Thoracic aorta (tissue), 2 donors: Measurements from ENCODE around the gene CYTH1. TPM values are rescaled to one million over a fixed set of nuclear protein-coding genes. Genes with fewer than 3 reads are reported as not detected.

Experiments used
- ATAC-seq: fragments of 150-250 bp; one replicate; pipeline ENCODE4 v1.8.0; 2017; ENCODE audit warnings: low read depth; ENCODE audit not compliant: insufficient number of reproducible peaks, low FRiP score
- DNase-seq: peaks from one replicate; pipeline ENCODE4 v3.0.0-alpha.2; 2020; ENCODE audit warnings: low spot score
- H3K27ac ChIP-seq, 2 donors: fragments of 200-600 bp; sonication (generic); 1 replicate in 1 of 2; 2 replicates in 1 of 2; pipeline ENCODE4 v1.5.1; 2016; ENCODE audit warnings: mild to moderate bottlenecking in 2 of 2, moderate library complexity in 2 of 2
- H3K27me3 ChIP-seq: fragments of 200-600 bp; sonication (generic); replicated peaks from 2 replicates; pipeline ENCODE4 v1.6.0; 2016; ENCODE audit warnings: mild to moderate bottlenecking; ENCODE audit not compliant: insufficient read depth
- H3K36me3 ChIP-seq: fragments of 200-600 bp; sonication (generic); one replicate; pipeline ENCODE4 v1.5.1; 2016
- H3K4me1 ChIP-seq, 2 donors: fragments of 200-600 bp; sonication (generic); 1 replicate in 1 of 2; 2 replicates in 1 of 2; pipeline versions ENCODE4 v1.5.1 to v1.6.0; 2016; ENCODE audit warnings: low read depth in 2 of 2, mild to moderate bottlenecking in 1 of 2; ENCODE audit not compliant: control insufficient read depth in 1 of 2
- H3K4me3 ChIP-seq: fragments of 200-600 bp; sonication (generic); 2 replicates; pipeline ENCODE4 v1.5.1; 2016; ENCODE audit warnings: mild to moderate bottlenecking
- H3K9me3 ChIP-seq: fragments of 200-600 bp; sonication (generic); 2 replicates; pipeline ENCODE4 v1.5.1; 2016
- total RNA-seq, 2 donors: library from RNA; depleted of rRNA; stranded (reverse); fragments of >200 nt; gene quantifications; one replicate each; pipeline versions ENCODE4 v1.1.0 to v1.2.3, GENCODE V29; 2016
- TF ChIP-seq, protein P1 (sequence below): fragments of 200-600 bp; sonication (generic); IDR thresholded peaks from one replicate; pipeline ENCODE4 v1.5.1; 2019; ENCODE audit warnings: antibody characterized with exemption

The CYTH1 gene
- total RNA-seq, 2 donors from 2014 or later = 79.2 to 79.4 TPM

DNA sequence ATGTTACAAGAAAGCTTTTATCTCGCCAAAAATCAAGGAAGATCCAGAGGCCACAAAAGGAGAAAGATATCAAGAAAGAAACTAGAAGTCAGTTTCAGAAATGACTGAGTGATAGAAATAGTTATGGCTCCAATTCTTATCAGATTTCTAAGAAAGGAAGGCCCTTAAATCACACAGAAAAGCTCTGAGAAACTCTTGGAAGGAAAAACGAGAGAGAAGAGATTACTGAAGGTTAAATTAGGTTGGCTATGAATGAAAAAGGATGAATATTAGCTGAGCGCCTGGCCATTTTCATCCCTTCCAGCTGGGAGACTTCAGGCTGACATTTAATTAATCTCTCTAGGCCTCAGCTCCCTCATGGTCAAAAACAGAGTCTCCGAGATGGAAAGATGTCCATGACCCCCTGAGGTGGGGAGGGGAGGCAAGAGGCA, 72.3 kb downstream of the CYTH1 start:
- Histone ChIP-seq H3K27me3 (no peaks in the 10 kb centered on the region), H3K27ac (no peak overlapping the region), H3K4me3 (no peak overlapping the region), H3K36me3 (no peaks in the 10 kb centered on the region), H3K9me3 (no peaks in the 10 kb centered on the region), H3K4me1 (no peaks in the 10 kb centered on the region)
- DNase-seq = no peak
- TF ChIP-seq, protein P1, sequence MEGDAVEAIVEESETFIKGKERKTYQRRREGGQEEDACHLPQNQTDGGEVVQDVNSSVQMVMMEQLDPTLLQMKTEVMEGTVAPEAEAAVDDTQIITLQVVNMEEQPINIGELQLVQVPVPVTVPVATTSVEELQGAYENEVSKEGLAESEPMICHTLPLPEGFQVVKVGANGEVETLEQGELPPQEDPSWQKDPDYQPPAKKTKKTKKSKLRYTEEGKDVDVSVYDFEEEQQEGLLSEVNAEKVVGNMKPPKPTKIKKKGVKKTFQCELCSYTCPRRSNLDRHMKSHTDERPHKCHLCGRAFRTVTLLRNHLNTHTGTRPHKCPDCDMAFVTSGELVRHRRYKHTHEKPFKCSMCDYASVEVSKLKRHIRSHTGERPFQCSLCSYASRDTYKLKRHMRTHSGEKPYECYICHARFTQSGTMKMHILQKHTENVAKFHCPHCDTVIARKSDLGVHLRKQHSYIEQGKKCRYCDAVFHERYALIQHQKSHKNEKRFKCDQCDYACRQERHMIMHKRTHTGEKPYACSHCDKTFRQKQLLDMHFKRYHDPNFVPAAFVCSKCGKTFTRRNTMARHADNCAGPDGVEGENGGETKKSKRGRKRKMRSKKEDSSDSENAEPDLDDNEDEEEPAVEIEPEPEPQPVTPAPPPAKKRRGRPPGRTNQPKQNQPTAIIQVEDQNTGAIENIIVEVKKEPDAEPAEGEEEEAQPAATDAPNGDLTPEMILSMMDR = no peak
- ATAC-seq = no peak

- Histone ChIP-seq H3K36me3 (no peaks in the 10 kb centered on the region), H3K27ac (no peak overlapping the region), H3K27me3 (no peaks in the 10 kb centered on the region), H3K4me3 (no peak overlapping the region), H3K4me1 (no peaks in the 10 kb centered on the region), H3K9me3 (no peaks in the 10 kb centered on the region)
- TF ChIP-seq, protein P1 = no peak
- ATAC-seq (no peak), DNase-seq (no peak)
Measured at GRCh38 chr17:78709119-78709681, 72.9 kb downstream of the CYTH1 start.

GRCh38 chr17:78708510-78708973, 73.5 kb downstream of the CYTH1 start:
- H3K27ac ChIP-seq = no peak overlapping the region
- DNase-seq (no peak), ATAC-seq (peak; percentile 70)
- H3K4me3 ChIP-seq = no peak overlapping the region
- no peaks in the 10 kb centered on the region for H3K9me3 ChIP-seq
- H3K27me3 ChIP-seq = no peaks in the 10 kb centered on the region
- TF ChIP-seq, protein P1 = peak; percentile 77
- H3K36me3 ChIP-seq = no peaks in the 10 kb centered on the region
- no peaks in the 10 kb centered on the region for H3K4me1 ChIP-seq

- TF ChIP-seq, protein P1 = no peak
- no peaks in the 10 kb centered on the region for H3K9me3 ChIP-seq
- no peaks in the 10 kb centered on the region for H3K4me1 ChIP-seq
- no peaks in the 10 kb centered on the region for H3K27me3 ChIP-seq
- no peak overlapping the region for H3K4me3 ChIP-seq
- H3K36me3 ChIP-seq = no peaks in the 10 kb centered on the region
- ATAC-seq (no peak), DNase-seq (no peak)
- H3K27ac ChIP-seq = no peak overlapping the region
Measured at GRCh38 chr17:78707923-78708322, 74.2 kb downstream of the CYTH1 start.

DNA sequence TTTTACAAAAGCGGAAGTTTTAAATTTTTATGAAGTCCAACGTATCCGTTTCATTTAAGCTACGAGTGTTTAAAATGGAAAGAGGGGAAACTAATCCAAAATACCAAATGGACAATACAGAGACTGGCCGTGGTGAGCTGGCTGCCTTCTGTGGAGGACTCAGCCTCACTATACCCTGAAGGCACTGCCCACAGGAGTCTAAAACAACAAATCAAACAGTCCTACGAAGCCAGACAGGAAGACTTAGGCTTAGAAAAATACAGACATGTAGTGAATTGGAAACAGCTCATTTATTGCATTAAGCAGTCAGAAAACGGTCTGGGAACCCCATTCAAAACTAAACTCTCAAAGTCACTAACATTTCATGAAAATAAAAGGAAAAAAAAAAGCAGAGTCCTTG, 75.1 kb downstream of the CYTH1 start:
- TF ChIP-seq, protein P1 = no peak
- ATAC-seq = no peak
- no peaks in the 10 kb centered on the region for H3K27me3 ChIP-seq
- DNase-seq = no peak
- no peaks in the 10 kb centered on the region for H3K4me1 ChIP-seq
- peaks cover under 1% of the 10 kb centered on the region for H3K36me3 ChIP-seq
- no peaks in the 10 kb centered on the region for H3K9me3 ChIP-seq
- H3K4me3 ChIP-seq = no peak overlapping the region
- no peak overlapping the region for H3K27ac ChIP-seq
